HUES6 (cell line): ENCODE results near the gene KLHL33.
"Not testable (repeated sequence)": the region's sequence is repeated elsewhere in the genome, so short reads cannot be mapped to it uniquely, and the experiment has no call there.

Source experiments
- H3K27ac ChIP-seq: 2 replicates; pipeline ENCODE4 v1.7.0; 2013; ENCODE audit warnings: low read depth, mild to moderate bottlenecking, low read length, inconsistent platforms
- H3K27me3 ChIP-seq: 2 replicates; pipeline ENCODE4 v1.6.1; 2013; ENCODE audit warnings: low read length; ENCODE audit not compliant: control insufficient read depth, insufficient read depth
- H3K36me3 ChIP-seq: 2 replicates; pipeline ENCODE4 v1.6.1; 2013; ENCODE audit warnings: low read length; ENCODE audit not compliant: control insufficient read depth, insufficient read depth
- H3K4me1 ChIP-seq: 2 replicates; pipeline ENCODE4 v1.6.1; 2013; ENCODE audit warnings: low read length; ENCODE audit not compliant: control insufficient read depth, insufficient read depth
- H3K4me3 ChIP-seq: 2 replicates; pipeline ENCODE4 v1.5.1; 2013; ENCODE audit warnings: low read depth, low read length
- H3K9ac ChIP-seq: one replicate; pipeline ENCODE4 v1.6.1; 2013; ENCODE audit warnings: mild to moderate bottlenecking, low read length
- H3K9me3 ChIP-seq: 2 replicates; pipeline ENCODE4 v1.6.1; 2013; ENCODE audit warnings: low read depth, low read length; ENCODE audit not compliant: control insufficient read depth, insufficient read depth

Gene KLHL33

GRCh38 chr14:20443650-20444049 lies 7.7 kb upstream of the KLHL33 start:
- H3K27me3 ChIP-seq, H3K4me3 ChIP-seq, H3K4me1 ChIP-seq, H3K27ac ChIP-seq, H3K9ac ChIP-seq, H3K9me3 ChIP-seq: not testable (repeated sequence)
- H3K36me3 ChIP-seq, result peaks cover 40% of the 10 kb centered on the region

GRCh38 chr14:20441461-20441860 lies 5.5 kb upstream of the KLHL33 start:
- Histone ChIP-seq H3K9me3 (peaks cover 5% of the 10 kb centered on the region; the same call in 1 of the 2 replicates), H3K27ac (no peak overlapping the region), H3K9ac (no peak overlapping the region), H3K36me3 (peaks cover 18% of the 10 kb centered on the region), H3K27me3 (no peaks in the 10 kb centered on the region), H3K4me1 (no peaks in the 10 kb centered on the region; the same call in 1 of the 2 replicates), H3K4me3 (no peak overlapping the region)

DNA sequence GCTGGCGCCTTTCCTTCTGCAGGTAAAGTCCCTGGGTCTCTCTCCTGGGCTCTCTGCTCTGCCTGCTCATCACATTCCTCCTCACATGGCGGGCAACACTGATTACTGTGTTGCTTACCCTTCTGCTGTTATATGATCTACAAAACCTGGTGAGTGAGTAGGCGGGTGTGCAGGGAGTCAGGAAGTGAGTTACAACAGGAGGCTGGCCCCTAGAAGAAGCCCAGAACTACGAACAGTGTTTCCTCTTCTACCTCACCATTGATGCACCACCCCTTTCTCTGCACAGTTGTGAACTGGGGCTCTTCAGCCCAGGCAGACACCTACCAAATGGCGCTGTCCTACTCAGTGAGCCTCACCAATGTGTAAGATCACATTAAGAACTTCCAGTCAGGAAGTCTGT lies 4.9 kb upstream of the KLHL33 start:
- Histone ChIP-seq H3K27ac (no peak overlapping the region), H3K36me3 (peaks cover 12% of the 10 kb centered on the region), H3K4me1 (no peaks in the 10 kb centered on the region; the same call in 1 of the 2 replicates), H3K9me3 (peaks cover 5% of the 10 kb centered on the region; the same call in 1 of the 2 replicates), H3K9ac (no peak overlapping the region), H3K27me3 (no peaks in the 10 kb centered on the region), H3K4me3 (no peak overlapping the region)

DNA sequence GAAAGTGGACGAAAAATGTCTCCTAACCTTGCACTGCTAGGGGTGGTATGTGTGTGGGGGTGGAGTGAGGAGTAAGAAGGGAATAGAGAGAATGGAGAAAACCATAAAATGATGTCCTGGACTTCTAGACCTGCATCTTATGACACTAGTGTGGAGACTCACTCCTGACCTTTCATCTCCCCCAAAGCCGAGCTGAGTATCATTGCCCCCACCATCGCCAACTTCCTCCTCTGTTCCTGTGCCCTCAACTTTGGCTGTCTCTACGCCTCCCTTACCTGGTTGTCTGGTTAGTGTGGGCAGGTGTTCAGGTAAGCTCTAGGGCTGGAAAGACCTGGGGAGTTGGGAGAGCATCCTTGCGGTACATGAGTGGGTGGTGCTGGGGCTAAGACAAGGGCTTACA lies 4.5 kb upstream of the KLHL33 start:
- no peak overlapping the region for H3K27ac ChIP-seq

DNA sequence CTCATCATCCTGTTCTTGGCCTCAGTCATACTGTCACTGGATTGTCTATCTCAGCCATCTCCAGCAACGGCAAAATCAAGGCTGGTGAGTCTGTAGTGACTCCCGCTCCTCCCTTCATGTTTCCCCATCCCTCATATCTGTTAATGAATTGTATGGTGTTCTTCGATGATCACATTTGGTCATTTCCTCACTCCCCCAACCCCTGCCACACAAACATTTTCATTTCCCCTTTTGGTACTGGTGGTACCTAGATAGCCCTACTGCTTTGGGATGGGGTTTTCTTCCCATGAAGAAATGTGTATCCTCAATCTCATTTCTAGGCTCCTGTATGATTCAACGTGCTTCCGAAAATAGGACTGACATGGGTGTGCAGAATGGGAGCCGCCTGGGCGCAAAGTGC lies 2.7 kb upstream of the KLHL33 start:
- no peak overlapping the region for H3K27ac ChIP-seq
- H3K36me3 ChIP-seq, result no peaks in the 10 kb centered on the region
- no peaks in the 10 kb centered on the region for H3K27me3 ChIP-seq

More for the DNA sequence above, 4.5 kb upstream of the KLHL33 start:
- H3K36me3 ChIP-seq, result peaks cover 8% of the 10 kb centered on the region
- H3K9ac ChIP-seq, result no peak overlapping the region
- peaks cover 4% of the 10 kb centered on the region; the same call in 1 of the 2 replicates for H3K4me1 ChIP-seq
- peaks cover 5% of the 10 kb centered on the region; the same call in 1 of the 2 replicates for H3K9me3 ChIP-seq
- H3K4me3 ChIP-seq, result no peak overlapping the region
- no peaks in the 10 kb centered on the region for H3K27me3 ChIP-seq

DNA sequence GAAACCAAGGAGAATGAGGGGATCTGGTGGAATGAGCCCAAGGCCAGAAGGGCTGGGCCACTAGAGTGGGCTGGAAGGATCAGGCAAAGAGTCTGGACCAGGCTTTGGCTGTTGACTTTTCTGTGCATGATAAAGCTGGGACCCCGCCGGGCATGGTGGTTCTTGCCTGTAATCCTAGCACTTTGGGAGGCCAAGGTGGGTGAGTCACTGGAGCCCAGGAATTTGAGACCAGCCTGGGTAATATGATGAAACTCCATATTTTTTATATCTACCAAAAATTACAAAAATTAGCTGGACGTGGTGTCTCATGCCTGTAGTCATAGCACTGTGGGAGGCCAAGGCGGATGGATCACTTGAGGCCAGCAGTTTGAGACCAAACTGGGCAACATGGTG lies 393 bp upstream of the KLHL33 start:
- Histone ChIP-seq H3K36me3 (no peaks in the 10 kb centered on the region), H3K9ac (no peak overlapping the region), H3K9me3 (no peaks in the 10 kb centered on the region), H3K4me1 (peaks cover 7% of the 10 kb centered on the region; the same call in 1 of the 2 replicates), H3K27ac (no peak overlapping the region), H3K27me3 (no peaks in the 10 kb centered on the region), H3K4me3 (no peak overlapping the region)

More for the DNA sequence above, 2.7 kb upstream of the KLHL33 start:
- Histone ChIP-seq H3K9me3 (peaks cover 5% of the 10 kb centered on the region; the same call in 1 of the 2 replicates), H3K4me1 (peaks cover 7% of the 10 kb centered on the region; the same call in 1 of the 2 replicates), H3K4me3 (no peak overlapping the region), H3K9ac (no peak overlapping the region)

DNA sequence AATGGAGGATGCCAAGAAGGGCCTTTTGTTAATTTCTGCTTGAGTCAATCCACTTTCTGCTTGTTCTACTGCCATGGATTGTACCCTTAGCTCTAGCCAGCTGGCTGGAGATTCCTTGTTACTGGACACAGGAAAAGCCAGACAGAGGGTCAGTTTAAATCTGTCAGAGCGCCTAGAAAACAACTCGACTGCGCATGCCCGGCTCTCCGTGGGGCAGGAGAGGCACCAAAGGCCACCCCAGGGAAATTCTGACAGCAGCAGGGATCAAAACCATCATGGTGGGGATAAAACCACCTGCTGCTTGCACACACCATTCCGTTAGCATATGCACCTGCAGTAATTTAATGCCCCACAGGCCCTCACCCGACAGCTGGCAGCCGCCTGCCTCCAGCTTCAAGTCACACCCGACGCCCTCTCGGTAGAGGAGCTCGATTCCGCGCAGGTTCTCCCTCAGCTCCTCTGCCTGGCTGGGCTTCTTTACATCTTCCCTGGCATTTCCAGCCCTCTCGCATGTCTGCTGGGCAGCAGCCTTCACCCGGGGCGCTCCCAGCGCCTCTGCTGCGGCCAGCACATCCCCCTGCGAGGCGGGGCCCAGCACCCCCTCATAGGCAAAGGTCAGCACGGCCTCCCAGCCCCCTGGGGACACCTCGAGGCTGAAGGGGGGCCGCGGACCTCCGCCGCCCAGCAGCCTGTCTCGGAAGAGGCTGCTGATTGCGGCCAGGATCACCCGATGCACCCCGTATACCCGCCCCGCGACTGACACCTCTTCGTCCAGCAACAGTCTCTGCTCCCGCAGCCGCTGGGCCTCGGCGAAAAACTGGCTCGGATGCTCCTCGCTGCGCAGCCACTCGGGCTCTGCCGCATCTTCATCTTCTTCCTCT lies 1.0 kb downstream of the KLHL33 start:
- no peaks in the 10 kb centered on the region for H3K27me3 ChIP-seq
- H3K9me3 ChIP-seq, result no peaks in the 10 kb centered on the region
- H3K27ac ChIP-seq, result no peak overlapping the region
- no peak overlapping the region for H3K9ac ChIP-seq
- H3K4me3 ChIP-seq, result no peak overlapping the region; the same call in 1 of the 2 replicates
- H3K4me1 ChIP-seq, result peaks cover 7% of the 10 kb centered on the region; the same call in 1 of the 2 replicates
- H3K36me3 ChIP-seq, result no peaks in the 10 kb centered on the region

- no peaks in the 10 kb centered on the region for H3K27me3 ChIP-seq
- H3K9ac ChIP-seq, result no peak overlapping the region
- H3K4me1 ChIP-seq, result peaks cover 17% of the 10 kb centered on the region; the same call in 1 of the 2 replicates
- no peak overlapping the region for H3K4me3 ChIP-seq
- H3K9me3 ChIP-seq, result no peaks in the 10 kb centered on the region
- no peaks in the 10 kb centered on the region for H3K36me3 ChIP-seq
- no peak overlapping the region for H3K27ac ChIP-seq
These were observed 5.9 kb downstream of the KLHL33 start for GRCh38 chr14:20429801-20430669.

- Histone ChIP-seq H3K4me1 (peaks cover 13% of the 10 kb centered on the region; the same call in 1 of the 2 replicates), H3K36me3 (no peaks in the 10 kb centered on the region), H3K4me3 (no peak overlapping the region), H3K9ac (no peak overlapping the region), H3K27me3 (no peaks in the 10 kb centered on the region), H3K27ac (no peak overlapping the region), H3K9me3 (no peaks in the 10 kb centered on the region)
These were observed 7.2 kb downstream of the KLHL33 start for GRCh38 chr14:20428802-20429201.

- H3K4me3 ChIP-seq, result no peak overlapping the region; the same call in 1 of the 2 replicates
- H3K27me3 ChIP-seq, result no peaks in the 10 kb centered on the region
- H3K9ac ChIP-seq, result no peak overlapping the region
- H3K36me3 ChIP-seq, result no peaks in the 10 kb centered on the region
- H3K4me1 ChIP-seq, result peaks cover 16% of the 10 kb centered on the region; the same call in 1 of the 2 replicates
- H3K9me3 ChIP-seq, result no peaks in the 10 kb centered on the region
- H3K27ac ChIP-seq, result no peak overlapping the region
These were observed 8.0 kb downstream of the KLHL33 start for GRCh38 chr14:20428010-20428365.
